Breast epithelium (tissue), 4 donors: ENCODE results near the gene CACNA1B. TPM values are rescaled to one million over a fixed set of nuclear protein-coding genes. Genes with fewer than 3 reads are reported as not detected.
A peak's percentile ranks its signal among the peaks of the same experiment; 100 is the strongest.

Source experiments
- DNase-seq, 2 donors: peaks; one replicate each; pipeline ENCODE4 v3.0.0-alpha.2; 2019; ENCODE audit warnings: low spot score in 2 of 2
- H3K27ac ChIP-seq, 2 donors: fragments of 200-600 bp; sonication (generic) in 1 of 2; one replicate each; pipeline ENCODE4 v1.5.1; 2016 to 2019; ENCODE audit warnings: mild to moderate bottlenecking in 1 of 2
- H3K27me3 ChIP-seq, 2 donors: fragments of 200-600 bp; sonication (generic) in 1 of 2; one replicate each; pipeline versions ENCODE4 v1.5.1 to v1.6.0; 2017 to 2019; ENCODE audit warnings: control low read depth in 1 of 2, mild to moderate bottlenecking in 1 of 2
- H3K36me3 ChIP-seq: fragments of 200-600 bp; one replicate; pipeline ENCODE4 v1.5.1; 2019
- H3K4me1 ChIP-seq, 2 donors: fragments of 200-600 bp; sonication (generic); one replicate each; pipeline ENCODE4 v1.5.1; 2016 to 2019; ENCODE audit warnings: control low read depth in 1 of 2
- H3K4me3 ChIP-seq, 3 donors: fragments of 200-600 bp; sonication (generic); 1 replicate in 2 of 3; 2 replicates in 1 of 3; pipeline ENCODE4 v1.5.1; 2016 to 2019; ENCODE audit warnings: mild to moderate bottlenecking in 3 of 3, moderate library complexity in 2 of 3
- H3K9me3 ChIP-seq, 2 donors: fragments of 200-600 bp; sonication (generic) in 1 of 2; one replicate each; pipeline ENCODE4 v1.5.1; 2016 to 2019; ENCODE audit warnings: control low read depth in 1 of 2
- CTCF ChIP-seq, 3 donors: fragments of 450-650 bp; IDR thresholded peaks; one replicate each; pipeline ENCODE4 v1.5.1; 2016 to 2017; ENCODE audit warnings: antibody characterized with exemption in 3 of 3, mild to moderate bottlenecking in 3 of 3, moderate library complexity in 3 of 3
- POLR2A ChIP-seq: fragments of 450-650 bp; IDR thresholded peaks from one replicate; pipeline ENCODE4 v1.6.1; 2016; ENCODE audit warnings: antibody characterized with exemption, mild to moderate bottlenecking, moderate library complexity
- POLR2AphosphoS5 ChIP-seq, 3 donors: sonication (generic); formaldehyde crosslinking; IDR thresholded peaks; one replicate each; pipeline ENCODE4 v1.6.1; 2017; ENCODE audit warnings: antibody characterized with exemption in 3 of 3
- intact Hi-C: fragments of 100-400 bp; cut with DNase I; formaldehyde crosslinking; loops from one replicate; pipeline ENCODE4 v1.15.1; 2023; ENCODE audit warnings: low total_unique reads
- total RNA-seq, 3 donors: library from RNA; depleted of rRNA; stranded (reverse); fragments of >200 nt; gene quantifications; one replicate each; pipeline ENCODE4 v1.1.0, GENCODE V29; 2016

Gene CACNA1B
- total RNA-seq, 3 donors from 2014 or later = under 0.01 TPM; not detected in 2

GRCh38 chr9:138099803-138100598 lies 222.4 kb downstream of the CACNA1B start:
- TF ChIP-seq CTCF (IDR thresholded peaks at IDR 0.05) = no peak
- TF ChIP-seq POLR2A = no peak
- TF ChIP-seq POLR2AphosphoS5 (IDR thresholded peaks at IDR 0.05) = no peak
- no peak overlapping the region for H3K27ac ChIP-seq
- H3K9me3 ChIP-seq = no peaks in the 10 kb centered on the region
- no peak for DNase-seq
- no peaks in the 10 kb centered on the region for H3K27me3 ChIP-seq
- H3K36me3 ChIP-seq = no peaks in the 10 kb centered on the region
- H3K4me1 ChIP-seq = no peaks in the 10 kb centered on the region
- intact Hi-C loops = no loop called here
- no peak overlapping the region for H3K4me3 ChIP-seq

- Histone ChIP-seq H3K9me3 (no peaks in the 10 kb centered on the region), H3K4me3 (no peak overlapping the region), H3K27me3 (no peaks in the 10 kb centered on the region), H3K36me3 (no peaks in the 10 kb centered on the region), H3K27ac (no peak overlapping the region), H3K4me1 (no peaks in the 10 kb centered on the region)
- TF ChIP-seq POLR2A (no peak), POLR2AphosphoS5 (IDR thresholded peaks at IDR 0.05) (no peak), CTCF (IDR thresholded peaks at IDR 0.05) (no peak)
- peak in 1 of 2 donors; percentile 13 for DNase-seq
- intact Hi-C loops = no loop called here
These were observed 223.2 kb downstream of the CACNA1B start for GRCh38 chr9:138100711-138101350.

- Histone ChIP-seq H3K4me3 (no peak overlapping the region), H3K9me3 (no peaks in the 10 kb centered on the region), H3K36me3 (no peaks in the 10 kb centered on the region), H3K27ac (no peak overlapping the region), H3K4me1 (no peaks in the 10 kb centered on the region), H3K27me3 (no peaks in the 10 kb centered on the region)
- intact Hi-C loops = no loop called here
- TF ChIP-seq POLR2AphosphoS5 (IDR thresholded peaks at IDR 0.05) = no peak
- no peak for TF ChIP-seq CTCF (IDR thresholded peaks at IDR 0.05)
- TF ChIP-seq POLR2A = no peak
- DNase-seq = peak in 1 of 2 donors; percentile 8
These were observed 224.1 kb downstream of the CACNA1B start for GRCh38 chr9:138101444-138102234.

- no peaks in the 10 kb centered on the region for H3K4me1 ChIP-seq
- peak in 1 of 2 donors; percentile 8 for DNase-seq
- no peak overlapping the region for H3K27ac ChIP-seq
- no peaks in the 10 kb centered on the region for H3K36me3 ChIP-seq
- no peaks in the 10 kb centered on the region for H3K9me3 ChIP-seq
- TF ChIP-seq CTCF (IDR thresholded peaks at IDR 0.05) (no peak), POLR2A (no peak), POLR2AphosphoS5 (IDR thresholded peaks at IDR 0.05) (no peak)
- intact Hi-C loops = no loop called here
- H3K4me3 ChIP-seq = no peak overlapping the region
- H3K27me3 ChIP-seq = no peaks in the 10 kb centered on the region
These were observed 224.9 kb downstream of the CACNA1B start for GRCh38 chr9:138102246-138103051.
